Immature natural killer cell (primary cell): ENCODE results near the gene BFSP1. TPM values are rescaled to one million over a fixed set of nuclear protein-coding genes. Genes with fewer than 3 reads are reported as not detected.

Source experiments
- DNase-seq, 3 donors: peaks; one replicate each; pipeline ENCODE4 v3.0.0; 2022; ENCODE audit warnings: mixed read lengths in 1 of 3
- H3K27ac Mint-ChIP-seq, 6 donors: one replicate each; pipeline ENCODE4 v1.8.0; 2020; ENCODE audit warnings: mixed read lengths in 6 of 6, mild to moderate bottlenecking in 5 of 6, inconsistent platforms in 4 of 6, moderate library complexity in 3 of 6
- H3K27me3 Mint-ChIP-seq, 3 donors: one replicate each; pipeline ENCODE4 v1.8.0; 2020 to 2021; ENCODE audit warnings: low read depth in 3 of 3, mild to moderate bottlenecking in 3 of 3, mixed read lengths in 3 of 3, moderate library complexity in 3 of 3, inconsistent platforms in 1 of 3
- H3K36me3 Mint-ChIP-seq, 3 donors: one replicate each; pipeline ENCODE4 v1.8.0; 2020; ENCODE audit warnings: mixed read lengths in 3 of 3, inconsistent platforms in 2 of 3, mild to moderate bottlenecking in 2 of 3
- H3K4me1 Mint-ChIP-seq, 2 donors: one replicate each; pipeline ENCODE4 v1.8.0; 2020; ENCODE audit warnings: inconsistent platforms in 2 of 2, mild to moderate bottlenecking in 2 of 2, mixed read lengths in 2 of 2, moderate library complexity in 1 of 2
- H3K4me3 Mint-ChIP-seq, 5 donors: one replicate each; pipeline ENCODE4 v1.8.0; 2020; ENCODE audit warnings: mild to moderate bottlenecking in 5 of 5, mixed read lengths in 5 of 5, inconsistent platforms in 3 of 5, moderate library complexity in 3 of 5
- H3K9me3 Mint-ChIP-seq, 6 donors: one replicate each; pipeline ENCODE4 v1.8.0; 2020; ENCODE audit warnings: mild to moderate bottlenecking in 6 of 6, mixed read lengths in 6 of 6, inconsistent platforms in 4 of 6, moderate library complexity in 3 of 6
- polyA plus RNA-seq, 3 donors: library from polyadenylated mRNA; unstranded; fragments of 300-500 nt; fragmentation: Illumina TruSeq; gene quantifications; one replicate each; pipeline ENCODE4 v1.2.3, GENCODE V29; 2021

BFSP1 gene
- polyA plus RNA-seq, 3 donors from 2014 or later, result 4.8 to 6.6 (median 5.8) TPM

- no peak overlapping the region for H3K27ac Mint-ChIP-seq
- no peaks in the 10 kb centered on the region for H3K4me1 Mint-ChIP-seq
- peaks cover 0 to 3% (median 0%) of the 10 kb centered on the region in 3 donors for H3K36me3 Mint-ChIP-seq
- peaks cover 0 to 6% (median 4%) of the 10 kb centered on the region in 3 donors for H3K27me3 Mint-ChIP-seq
- H3K4me3 Mint-ChIP-seq, result no peak overlapping the region
- DNase-seq, result no peak
- peaks cover 0 to 2% (median 0%) of the 10 kb centered on the region in 6 donors for H3K9me3 Mint-ChIP-seq
Observed at GRCh38 chr20:17470973-17471372, 60.2 kb downstream of the BFSP1 start.

- peaks cover 0 to 2% (median 0%) of the 10 kb centered on the region in 6 donors for H3K9me3 Mint-ChIP-seq
- H3K4me3 Mint-ChIP-seq, result no peak overlapping the region
- no peak for DNase-seq
- no peaks in the 10 kb centered on the region for H3K4me1 Mint-ChIP-seq
- H3K27ac Mint-ChIP-seq, result no peak overlapping the region
- H3K27me3 Mint-ChIP-seq, result peaks cover 0 to 6% (median 4%) of the 10 kb centered on the region in 3 donors
- H3K36me3 Mint-ChIP-seq, result peaks cover 0 to 3% (median 0%) of the 10 kb centered on the region in 3 donors
Observed at GRCh38 chr20:17470521-17470920, 60.7 kb downstream of the BFSP1 start.

GRCh38 chr20:17469246-17470030 lies 61.7 kb downstream of the BFSP1 start:
- no peak for DNase-seq
- Mint-ChIP-seq H3K27ac (no peak overlapping the region), H3K4me3 (no peak overlapping the region), H3K36me3 (no peaks in the 10 kb centered on the region), H3K27me3 (peaks cover 0 to 6% (median 3%) of the 10 kb centered on the region in 3 donors), H3K9me3 (peaks cover 0 to 2% (median 0%) of the 10 kb centered on the region in 6 donors), H3K4me1 (no peaks in the 10 kb centered on the region)

GRCh38 chr20:17468073-17468840 lies 62.9 kb downstream of the BFSP1 start:
- no peak for DNase-seq
- Mint-ChIP-seq H3K4me3 (no peak overlapping the region), H3K9me3 (peaks cover 0 to 2% (median 0%) of the 10 kb centered on the region in 6 donors), H3K27me3 (peaks cover 0 to 6% (median 3%) of the 10 kb centered on the region in 3 donors), H3K4me1 (no peaks in the 10 kb centered on the region), H3K36me3 (no peaks in the 10 kb centered on the region), H3K27ac (no peak overlapping the region)

GRCh38 chr20:17467120-17467655 lies 64.0 kb downstream of the BFSP1 start:
- Mint-ChIP-seq H3K9me3 (peaks cover 0 to 2% (median 0%) of the 10 kb centered on the region in 6 donors), H3K27ac (no peak overlapping the region), H3K4me1 (no peaks in the 10 kb centered on the region), H3K4me3 (no peak overlapping the region), H3K27me3 (peaks cover 0 to 9% (median 3%) of the 10 kb centered on the region in 3 donors), H3K36me3 (no peaks in the 10 kb centered on the region)
- no peak for DNase-seq

GRCh38 chr20:17466641-17467040 lies 64.5 kb downstream of the BFSP1 start:
- Mint-ChIP-seq H3K27ac (no peak overlapping the region), H3K4me1 (no peaks in the 10 kb centered on the region), H3K36me3 (no peaks in the 10 kb centered on the region), H3K27me3 (peaks cover 0 to 9% (median 3%) of the 10 kb centered on the region in 3 donors), H3K4me3 (no peak overlapping the region), H3K9me3 (peaks cover 0 to 2% (median 0%) of the 10 kb centered on the region in 6 donors)
- DNase-seq, result no peak

- H3K36me3 Mint-ChIP-seq, result no peaks in the 10 kb centered on the region
- no peak for DNase-seq
- H3K27me3 Mint-ChIP-seq, result peaks cover 0 to 9% (median 5%) of the 10 kb centered on the region in 3 donors
- peaks cover 0 to 2% (median 0%) of the 10 kb centered on the region in 6 donors for H3K9me3 Mint-ChIP-seq
- no peak overlapping the region for H3K4me3 Mint-ChIP-seq
- H3K27ac Mint-ChIP-seq, result no peak overlapping the region
- no peaks in the 10 kb centered on the region for H3K4me1 Mint-ChIP-seq
Observed at GRCh38 chr20:17465236-17465635, 65.9 kb downstream of the BFSP1 start.

GRCh38 chr20:17463711-17464110 lies 67.5 kb downstream of the BFSP1 start:
- Mint-ChIP-seq H3K9me3 (peaks cover 0 to 2% (median 0%) of the 10 kb centered on the region in 6 donors), H3K27ac (no peak overlapping the region), H3K4me1 (no peaks in the 10 kb centered on the region), H3K4me3 (no peak overlapping the region), H3K27me3 (peaks cover 0 to 6% (median 5%) of the 10 kb centered on the region in 3 donors), H3K36me3 (no peaks in the 10 kb centered on the region)
- no peak for DNase-seq

GRCh38 chr20:17461941-17462340 lies 69.2 kb downstream of the BFSP1 start:
- Mint-ChIP-seq H3K9me3 (peaks cover 0 to 2% (median 0%) of the 10 kb centered on the region in 6 donors), H3K27me3 (peaks cover 0 to 6% (median 5%) of the 10 kb centered on the region in 3 donors), H3K27ac (no peak overlapping the region), H3K4me3 (no peak overlapping the region), H3K4me1 (no peaks in the 10 kb centered on the region), H3K36me3 (no peaks in the 10 kb centered on the region)
- no peak for DNase-seq

GRCh38 chr20:17460119-17460518 lies 71.1 kb downstream of the BFSP1 start:
- no peak overlapping the region for H3K4me3 Mint-ChIP-seq
- H3K27ac Mint-ChIP-seq, result no peak overlapping the region
- no peaks in the 10 kb centered on the region for H3K36me3 Mint-ChIP-seq
- peaks cover 0 to 3% (median 2%) of the 10 kb centered on the region in 3 donors for H3K27me3 Mint-ChIP-seq
- DNase-seq, result no peak
- no peaks in the 10 kb centered on the region for H3K9me3 Mint-ChIP-seq
- no peaks in the 10 kb centered on the region for H3K4me1 Mint-ChIP-seq

GRCh38 chr20:17457588-17458190 lies 73.5 kb downstream of the BFSP1 start:
- H3K4me3 Mint-ChIP-seq, result no peak overlapping the region
- H3K4me1 Mint-ChIP-seq, result no peaks in the 10 kb centered on the region
- no peaks in the 10 kb centered on the region for H3K36me3 Mint-ChIP-seq
- DNase-seq, result no peak
- H3K27ac Mint-ChIP-seq, result no peak overlapping the region
- peaks cover 0 to 2% (median 2%) of the 10 kb centered on the region in 3 donors for H3K27me3 Mint-ChIP-seq
- H3K9me3 Mint-ChIP-seq, result no peaks in the 10 kb centered on the region

GRCh38 chr20:17457079-17457478 lies 74.1 kb downstream of the BFSP1 start:
- Mint-ChIP-seq H3K9me3 (no peaks in the 10 kb centered on the region), H3K27me3 (peaks cover 0 to 3% (median 2%) of the 10 kb centered on the region in 3 donors), H3K4me3 (no peak overlapping the region), H3K36me3 (no peaks in the 10 kb centered on the region), H3K27ac (no peak overlapping the region), H3K4me1 (no peaks in the 10 kb centered on the region)
- DNase-seq, result no peak

- DNase-seq, result no peak
- Mint-ChIP-seq H3K36me3 (no peaks in the 10 kb centered on the region), H3K4me3 (no peak overlapping the region), H3K27me3 (peaks cover 0 to 3% (median 2%) of the 10 kb centered on the region in 3 donors), H3K9me3 (no peaks in the 10 kb centered on the region), H3K27ac (no peak overlapping the region), H3K4me1 (no peaks in the 10 kb centered on the region)
Observed at GRCh38 chr20:17456279-17456678, 74.9 kb downstream of the BFSP1 start.
